Sciatic nerve (tissue), 2 donors: ENCODE data around the gene SIPA1L3. TPM values are rescaled to one million over a fixed set of nuclear protein-coding genes. Genes with fewer than 3 reads are reported as not detected.

Source experiments
- ATAC-seq: fragments of 200-7000 bp; cut with Tn5 transposase; one replicate; pipeline ENCODE4 v1.9.1; 2020; ENCODE audit warnings: mild to moderate bottlenecking, moderate library complexity
- DNase-seq: peaks from one replicate; pipeline ENCODE4 v3.0.0-alpha.2; 2020; ENCODE audit warnings: low spot score
- intact Hi-C: fragments of 100-400 bp; cut with DNase I; formaldehyde crosslinking; loops from one replicate; pipeline ENCODE4 v1.14.2; 2022
- total RNA-seq: library from RNA; stranded (reverse); fragmentation: NEBNext Ultra II Directional; extraction: Animal tissue kit (Norgen Biotek cat#: 25700); gene quantifications from one replicate; pipeline ENCODE4 v1.2.1, GENCODE V29; 2021
- donor health status: DM: no; HTN: no; CAD: no.
- donor health status: DM: no; HTN: no; CAD: no.

Gene SIPA1L3
- total RNA-seq, 1 donor from 2014 or later, result 26.1 TPM

DNA sequence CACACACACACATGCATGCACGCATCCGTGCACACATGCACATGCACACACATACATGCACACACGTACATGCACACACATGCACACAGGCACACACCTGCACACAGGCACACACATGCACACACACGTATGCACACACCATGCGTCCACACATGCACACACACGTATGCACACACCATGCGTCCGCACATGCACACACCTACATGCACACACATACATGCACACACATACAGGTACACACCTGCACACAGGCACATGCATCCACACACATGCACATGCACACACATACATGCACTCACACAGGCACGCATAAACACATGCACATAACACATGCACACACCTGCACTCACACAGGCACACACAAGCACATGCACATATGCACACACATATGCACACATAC, 204.9 kb downstream of the SIPA1L3 start:
- no peak for ATAC-seq
- no peak for DNase-seq
- intact Hi-C loops, result no loop called here

GRCh38 chr19:38114651-38115050, 207.6 kb downstream of the SIPA1L3 start:
- intact Hi-C loops, result no loop called here
- ATAC-seq, result no peak
- no peak for DNase-seq

- no peak for DNase-seq
- no peak for ATAC-seq
- intact Hi-C loops, result no loop called here
These were observed 208.3 kb downstream of the SIPA1L3 start for GRCh38 chr19:38115271-38115802.

GRCh38 chr19:38118176-38118575, 211.2 kb downstream of the SIPA1L3 start:
- ATAC-seq, result no peak
- intact Hi-C loops, result no loop called here

GRCh38 chr19:38120471-38121025, 213.5 kb downstream of the SIPA1L3 start:
- intact Hi-C loops, result no loop called here
- ATAC-seq (no peak), DNase-seq (no peak)

More at GRCh38 chr19:38118176-38118575, 211.2 kb downstream of the SIPA1L3 start:
- DNase-seq, result no peak

- ATAC-seq, result no peak
- DNase-seq, result no peak
- intact Hi-C loops, result no loop called here
These were observed 215.5 kb downstream of the SIPA1L3 start for GRCh38 chr19:38122402-38123093.

- intact Hi-C loops, result no loop called here
- DNase-seq, result no peak
- ATAC-seq, result no peak
These were observed 218.2 kb downstream of the SIPA1L3 start for GRCh38 chr19:38125238-38125637.

DNA sequence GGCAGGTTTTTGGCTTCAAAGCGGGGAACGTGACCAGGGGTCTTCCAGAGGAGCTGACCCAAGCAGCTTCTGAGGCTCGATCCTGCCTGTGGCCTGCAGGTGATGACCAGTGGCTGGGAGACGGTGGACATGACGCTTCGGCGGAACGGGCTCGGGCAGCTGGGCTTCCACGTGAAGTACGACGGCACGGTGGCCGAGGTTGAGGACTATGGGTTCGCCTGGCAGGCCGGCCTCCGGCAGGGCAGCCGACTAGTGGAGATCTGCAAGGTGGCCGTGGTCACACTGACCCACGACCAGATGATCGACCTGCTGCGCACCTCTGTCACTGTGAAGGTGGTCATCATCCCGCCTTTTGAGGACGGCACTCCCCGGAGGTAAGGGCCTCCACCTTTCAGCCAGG, 223.4 kb downstream of the SIPA1L3 start:
- intact Hi-C loops, result no loop called here
- no peak for ATAC-seq
- DNase-seq, result no peak

DNA sequence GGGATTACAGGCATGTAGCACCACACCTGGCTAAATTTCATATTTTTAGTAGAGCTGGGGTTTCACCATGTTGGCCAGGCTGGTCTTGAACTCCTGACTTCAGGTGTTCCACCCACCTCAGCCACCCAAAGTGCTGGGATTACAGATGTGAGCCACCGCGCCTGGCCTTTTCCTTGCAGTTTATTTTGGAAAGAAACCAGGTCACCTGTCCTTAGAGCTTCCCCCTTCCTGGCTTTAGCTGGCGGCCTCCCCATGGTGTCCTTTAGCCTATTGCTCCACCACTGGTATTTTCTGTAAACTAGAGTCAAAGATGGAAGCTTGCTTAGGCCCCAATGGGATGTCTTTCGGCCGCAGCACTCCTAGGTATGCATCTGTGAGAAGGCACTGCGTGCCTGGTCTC, 225.8 kb downstream of the SIPA1L3 start:
- no peak for ATAC-seq
- no peak for DNase-seq
- intact Hi-C loops, result no loop called here

GRCh38 chr19:38133319-38133718, 226.3 kb downstream of the SIPA1L3 start:
- intact Hi-C loops, result no loop called here
- no peak for ATAC-seq
- DNase-seq, result no peak

DNA sequence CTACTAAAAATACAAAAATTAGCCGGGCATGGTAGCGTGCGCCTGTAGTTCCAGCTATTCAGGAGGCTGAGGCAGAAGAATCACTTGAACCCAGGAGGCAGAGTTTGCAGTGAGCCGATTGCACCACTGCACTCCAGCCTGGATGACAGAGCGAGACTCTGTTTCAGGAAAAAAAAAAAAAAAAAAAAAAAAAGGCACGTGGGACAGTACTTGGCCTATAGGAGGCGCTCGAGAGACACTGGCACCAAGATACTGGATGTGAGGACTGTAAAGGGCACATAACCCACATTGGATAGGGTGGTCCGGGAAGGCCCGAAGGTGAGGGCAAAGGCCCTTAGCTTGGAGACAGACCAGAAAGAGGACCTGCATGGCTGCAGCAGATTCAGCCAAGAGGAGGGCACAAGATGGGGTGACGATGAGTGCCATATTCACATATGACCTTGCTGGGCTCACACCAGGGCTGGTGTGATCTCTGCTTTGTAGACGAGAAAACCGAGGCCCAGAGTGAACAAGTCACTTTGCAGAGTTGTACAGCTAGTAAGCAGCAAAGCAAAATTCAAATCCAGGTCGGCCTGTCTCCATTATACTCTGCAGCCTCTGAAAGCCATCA, 227.6 kb downstream of the SIPA1L3 start:
- intact Hi-C loops, result no loop called here
- peak; percentile 22 for ATAC-seq
- no peak for DNase-seq

- DNase-seq, result no peak
- peak; percentile 64 for ATAC-seq
- intact Hi-C loops, result no loop called here
These were observed 228.4 kb downstream of the SIPA1L3 start for GRCh38 chr19:38135150-38135998.

GRCh38 chr19:38139122-38139521, 232.1 kb downstream of the SIPA1L3 start:
- ATAC-seq (no peak), DNase-seq (no peak)
- intact Hi-C loops, result no loop called here

- intact Hi-C loops, result no loop called here
- no peak for ATAC-seq
- DNase-seq, result no peak
These were observed 234.1 kb downstream of the SIPA1L3 start for GRCh38 chr19:38141108-38141507.

DNA sequence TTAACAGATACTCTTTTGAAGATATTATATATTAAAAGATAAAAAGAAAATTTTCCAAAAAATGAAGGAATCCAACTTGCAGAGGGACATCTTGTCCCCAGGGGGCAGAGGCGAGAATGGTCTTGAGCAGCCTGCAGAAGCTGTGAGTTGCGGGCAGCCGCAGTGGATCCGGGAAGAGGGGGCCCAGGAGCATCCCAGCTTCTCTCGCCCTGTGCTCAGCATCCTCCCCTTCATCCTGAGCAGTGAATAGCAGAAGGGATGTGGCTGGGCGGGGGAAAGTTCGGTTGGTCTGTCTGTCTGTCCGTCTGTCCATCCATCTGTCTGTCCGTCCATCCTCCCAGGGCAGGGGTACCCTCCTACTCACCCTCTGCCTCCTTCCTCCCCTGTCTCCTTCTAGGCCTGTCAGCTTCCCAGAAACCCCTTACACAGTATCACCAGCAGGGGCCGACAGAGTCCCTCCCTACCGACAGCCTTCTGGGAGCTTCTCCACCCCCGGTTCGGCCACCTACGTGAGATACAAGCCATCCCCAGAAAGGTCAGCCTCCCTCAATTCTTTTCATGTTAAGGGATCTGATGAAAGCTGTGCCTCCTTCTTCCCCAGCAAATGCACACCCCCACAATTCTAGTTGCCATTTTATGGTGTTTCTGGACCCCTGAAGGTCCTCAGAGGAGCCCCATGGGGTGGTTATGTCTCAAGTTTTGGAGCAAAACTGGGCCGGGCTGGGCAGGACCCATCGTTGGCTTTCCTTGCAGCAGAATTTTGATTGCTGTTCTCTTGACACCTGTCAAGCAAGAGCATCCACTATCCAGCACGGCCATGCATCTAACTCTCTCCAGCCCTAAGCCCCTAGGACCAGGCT, 235.4 kb downstream of the SIPA1L3 start:
- ATAC-seq (peak; percentile 66), DNase-seq (no peak)
- intact Hi-C loops, result no loop called here

DNA sequence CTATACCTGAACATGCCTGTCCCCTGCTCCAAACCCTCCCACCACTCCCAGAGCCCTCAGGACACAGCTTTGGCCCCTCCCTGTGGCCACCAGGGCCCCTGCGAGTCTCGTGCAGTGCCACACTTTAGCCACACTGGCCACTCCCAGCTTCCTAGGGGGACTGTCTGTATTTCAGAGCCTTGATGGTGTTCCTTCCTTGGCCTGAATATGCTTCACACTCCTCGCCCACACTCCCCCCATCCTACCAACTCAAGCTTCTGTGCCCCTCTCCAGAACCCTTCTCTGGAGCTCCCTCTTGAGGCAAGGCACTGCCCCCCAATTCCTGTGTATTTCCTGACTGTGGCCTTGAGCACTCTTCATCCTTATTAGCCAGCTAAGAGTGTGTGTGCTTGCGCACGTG, 236.8 kb downstream of the SIPA1L3 start:
- no peak for DNase-seq
- intact Hi-C loops, result no loop called here
- no peak for ATAC-seq

DNA sequence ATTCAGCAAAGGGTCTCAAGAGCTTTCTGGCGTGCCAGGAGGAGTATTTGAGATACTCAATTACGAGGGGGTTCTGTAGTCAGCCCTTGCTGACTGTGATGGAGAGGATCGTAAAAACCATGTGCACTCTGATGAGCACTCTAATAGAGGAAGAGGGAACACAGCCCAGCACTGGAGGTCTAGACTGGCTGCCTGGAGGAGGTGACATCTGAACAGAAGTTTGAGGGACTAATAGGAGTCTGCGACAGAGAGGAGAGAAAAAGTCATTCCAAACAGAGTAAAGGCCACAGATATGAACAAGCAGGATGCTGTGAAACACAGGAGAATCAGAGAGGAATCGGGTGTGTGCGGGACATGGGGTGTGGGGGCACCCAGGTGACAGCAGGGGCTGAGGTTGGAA, 237.7 kb downstream of the SIPA1L3 start:
- DNase-seq (no peak), ATAC-seq (no peak)
- intact Hi-C loops, result no loop called here

GRCh38 chr19:38145623-38146022, 238.6 kb downstream of the SIPA1L3 start:
- no peak for DNase-seq
- intact Hi-C loops, result no loop called here

DNA sequence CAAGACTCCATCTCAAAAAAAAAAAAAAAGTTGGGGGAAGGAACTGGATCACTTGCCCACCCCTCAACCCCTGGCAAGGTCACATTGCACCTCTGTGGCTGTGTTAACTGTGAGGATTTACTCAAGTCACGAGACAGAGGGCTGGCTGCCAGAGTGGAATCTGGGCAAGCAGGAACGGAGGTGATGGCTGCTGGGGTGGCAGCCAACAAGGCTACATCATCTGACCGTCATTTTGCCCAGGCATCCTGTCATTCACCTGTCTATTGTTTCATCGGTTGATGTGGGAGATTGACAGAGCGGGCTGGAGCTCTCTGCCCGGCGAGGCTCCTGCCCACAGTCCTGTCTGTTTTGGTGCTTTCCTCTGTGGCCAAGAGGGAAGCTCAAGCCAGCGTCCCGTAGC, 241.3 kb downstream of the SIPA1L3 start:
- ATAC-seq, result no peak
- intact Hi-C loops, result no loop called here
- DNase-seq, result no peak

More at GRCh38 chr19:38145623-38146022, 238.6 kb downstream of the SIPA1L3 start:
- peak; percentile 84 for ATAC-seq
